GM23248 (cell line): ENCODE results near the gene PLCH2.

Source experiments
- EZH2 ChIP-seq: fragments of 200-600 bp; sonication (generic); IDR thresholded peaks from 2 replicates; pipeline ENCODE4 v1.6.1; 2018; ENCODE audit warnings: antibody characterized with exemption, mild to moderate bottlenecking; ENCODE audit not compliant: insufficient read depth, poor library complexity, severe bottlenecking
- EZH2phosphoT487 ChIP-seq: fragments of 200-600 bp; sonication (generic); IDR thresholded peaks from 2 replicates; pipeline ENCODE4 v1.6.1; 2018; ENCODE audit warnings: antibody characterized with exemption, moderate library complexity, mild to moderate bottlenecking, low read depth; ENCODE audit not compliant: insufficient read depth

DNA sequence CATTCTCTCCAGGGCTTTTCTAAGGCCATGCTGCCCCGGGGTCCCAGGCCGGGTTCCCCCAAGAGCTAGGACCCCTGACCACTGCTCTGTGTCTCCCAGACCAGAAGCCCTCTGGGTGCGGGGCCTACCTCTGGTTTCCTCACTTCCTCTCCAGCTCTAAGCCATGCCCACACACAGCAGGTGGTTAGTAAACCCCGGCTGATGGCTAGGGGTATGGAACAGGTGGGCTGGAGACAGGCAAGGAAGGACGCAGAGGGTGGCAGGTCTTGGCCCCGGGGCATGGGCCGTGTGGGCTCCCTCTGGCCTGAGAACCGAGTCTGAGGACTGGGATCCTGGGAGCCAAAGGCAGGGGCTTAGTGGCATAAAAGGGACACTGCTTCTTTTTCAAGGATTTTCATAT is 15.9 kb upstream of the PLCH2 start:
- TF ChIP-seq EZH2 = no peak
- no peak for TF ChIP-seq EZH2phosphoT487
